GM18526 (cell line): ENCODE results near the gene GLTP.

ENCODE experiments used
- POLR2A ChIP-seq: IDR thresholded peaks from 3 replicates; pipeline ENCODE4 v1.6.1; 2011; ENCODE audit not compliant: insufficient read length; ENCODE audit errors: extremely low read depth

GLTP gene

DNA sequence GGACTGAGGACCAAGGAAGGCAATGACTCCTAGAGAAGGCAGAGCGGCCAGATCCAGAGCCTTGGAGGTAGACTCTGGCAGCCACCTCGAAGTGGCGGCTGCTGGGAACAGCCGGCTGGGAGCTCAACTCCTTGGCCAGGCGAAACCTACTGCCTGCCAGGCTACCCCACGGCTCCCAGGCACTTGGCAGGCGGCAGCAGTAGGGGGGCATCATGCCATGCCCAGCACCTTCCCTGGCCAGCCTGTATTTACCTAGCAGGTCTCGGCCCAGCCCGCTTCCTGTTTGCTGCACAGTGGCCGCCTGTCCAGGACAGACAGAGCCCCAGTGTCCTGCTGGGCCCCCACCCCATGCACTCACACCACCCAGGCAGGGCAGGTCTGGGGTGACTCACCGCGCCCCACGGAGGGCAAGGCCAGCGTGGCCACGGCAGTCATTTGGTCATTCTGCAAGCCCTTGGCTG is 57.4 kb downstream of the GLTP start:
- no peak for TF ChIP-seq POLR2A

DNA sequence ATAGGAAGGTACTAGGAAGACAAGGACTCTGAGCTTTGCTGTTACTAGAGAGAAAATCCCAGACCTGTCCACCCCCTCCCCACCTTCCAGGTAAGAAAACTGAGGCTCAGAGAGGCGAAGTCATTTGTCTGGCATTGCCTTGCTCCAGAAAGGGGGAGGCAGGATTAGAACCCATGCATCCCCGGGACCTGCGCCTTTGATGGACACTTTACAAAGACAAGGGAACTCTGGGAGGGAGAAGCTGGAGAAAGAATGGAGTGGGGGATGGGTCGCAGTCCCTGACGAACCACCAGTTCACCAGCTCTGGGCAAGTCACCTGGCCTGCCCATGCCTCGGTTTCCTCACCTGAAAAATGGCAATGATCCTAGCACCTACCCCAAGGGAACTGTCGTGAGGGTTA is 57.9 kb downstream of the GLTP start:
- no peak for TF ChIP-seq POLR2A

DNA sequence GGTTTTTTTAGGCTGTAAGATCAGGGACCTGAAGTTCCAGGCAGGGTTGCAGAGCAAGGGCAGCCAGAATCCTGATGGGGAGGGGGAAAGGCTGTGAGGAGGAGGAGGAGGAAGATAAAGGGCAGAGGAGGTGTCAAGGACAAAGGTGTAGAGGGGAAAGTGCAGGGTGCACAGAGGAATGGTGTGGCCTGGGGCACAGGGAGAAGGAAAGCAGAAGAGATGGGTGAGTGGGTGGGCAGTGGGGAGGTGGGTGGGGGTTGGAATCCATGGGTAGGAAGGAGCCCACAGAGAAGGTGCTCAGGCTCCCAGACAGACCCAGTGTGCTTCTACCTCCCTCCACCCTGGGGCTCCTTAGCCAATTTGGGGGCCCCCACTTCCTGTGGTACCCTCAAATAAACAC is 58.4 kb downstream of the GLTP start:
- no peak for TF ChIP-seq POLR2A

DNA sequence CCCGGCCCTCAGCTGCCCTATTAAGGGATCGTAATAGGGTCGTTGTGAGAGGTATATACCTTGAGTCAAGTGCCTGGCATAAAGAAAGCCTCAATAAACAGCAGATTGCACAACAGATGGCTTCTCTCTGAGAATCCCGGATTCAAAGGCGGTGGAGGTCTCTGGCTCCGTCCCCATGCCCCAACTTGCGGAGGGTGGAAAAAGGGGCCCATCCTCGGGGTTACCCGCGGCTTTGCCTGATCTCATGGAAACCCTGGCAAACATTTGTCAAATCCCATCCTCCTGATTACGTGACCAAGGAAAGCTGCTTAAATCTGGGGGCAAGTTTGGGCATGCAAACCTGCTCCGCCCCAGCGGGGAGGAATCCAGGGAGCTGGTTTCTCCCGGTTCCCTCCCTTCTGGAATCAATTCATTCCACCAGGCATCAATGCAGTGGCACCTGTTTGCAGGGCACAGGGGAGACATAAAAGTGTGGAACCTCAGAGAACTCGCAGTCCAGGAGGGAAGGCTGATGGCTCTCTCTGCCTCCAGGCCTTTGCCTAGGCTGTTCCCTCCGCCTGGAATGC is 59.4 kb downstream of the GLTP start:
- no peak for TF ChIP-seq POLR2A

DNA sequence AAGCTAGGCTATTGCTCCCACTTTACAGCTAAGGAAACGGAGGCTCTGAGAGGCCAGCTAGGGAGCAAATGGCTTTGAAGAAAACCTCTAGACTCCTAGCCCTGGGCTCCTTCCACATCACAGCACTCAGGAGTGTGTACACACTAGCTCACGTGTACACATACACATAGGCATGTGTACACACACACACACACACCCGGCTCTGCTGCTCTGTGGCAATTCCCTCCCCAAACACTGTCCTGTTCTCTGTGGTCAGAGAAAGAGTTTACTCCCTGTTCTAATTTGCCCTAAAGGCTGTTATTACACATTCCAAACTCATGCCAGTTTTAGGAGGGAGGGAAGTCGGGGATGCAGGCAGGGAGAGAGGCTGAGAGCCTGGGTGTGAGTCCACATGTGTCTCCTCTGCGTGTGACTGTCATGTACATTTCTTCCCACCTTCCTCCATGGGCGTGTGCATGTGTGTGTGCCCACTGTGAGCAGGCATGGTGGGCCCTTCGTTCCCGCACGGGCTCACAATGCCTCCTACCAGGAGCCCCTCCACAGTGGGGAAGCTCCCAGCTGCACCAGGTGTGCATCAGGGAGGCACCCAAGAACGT is 61.3 kb downstream of the GLTP start:
- no peak for TF ChIP-seq POLR2A

DNA sequence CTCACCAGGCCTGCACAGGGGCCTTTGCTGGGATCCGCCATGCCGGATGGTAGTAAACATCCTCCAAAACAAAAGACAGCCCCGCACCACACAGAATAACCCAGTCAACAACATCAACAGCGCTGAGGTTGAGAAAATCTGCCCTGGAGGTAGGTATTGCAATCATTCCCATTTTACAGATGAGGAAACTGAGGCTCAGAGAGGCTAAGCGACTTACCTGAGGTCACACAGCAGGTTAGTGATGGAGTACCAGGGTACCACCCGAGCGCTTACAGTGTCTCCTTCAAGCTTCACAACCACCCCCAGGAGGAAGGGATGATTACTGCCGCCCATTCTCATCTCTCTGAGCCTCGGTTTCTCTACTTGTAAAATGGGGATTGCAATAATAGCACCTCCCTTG is 62.1 kb downstream of the GLTP start:
- TF ChIP-seq POLR2A: no peak

DNA sequence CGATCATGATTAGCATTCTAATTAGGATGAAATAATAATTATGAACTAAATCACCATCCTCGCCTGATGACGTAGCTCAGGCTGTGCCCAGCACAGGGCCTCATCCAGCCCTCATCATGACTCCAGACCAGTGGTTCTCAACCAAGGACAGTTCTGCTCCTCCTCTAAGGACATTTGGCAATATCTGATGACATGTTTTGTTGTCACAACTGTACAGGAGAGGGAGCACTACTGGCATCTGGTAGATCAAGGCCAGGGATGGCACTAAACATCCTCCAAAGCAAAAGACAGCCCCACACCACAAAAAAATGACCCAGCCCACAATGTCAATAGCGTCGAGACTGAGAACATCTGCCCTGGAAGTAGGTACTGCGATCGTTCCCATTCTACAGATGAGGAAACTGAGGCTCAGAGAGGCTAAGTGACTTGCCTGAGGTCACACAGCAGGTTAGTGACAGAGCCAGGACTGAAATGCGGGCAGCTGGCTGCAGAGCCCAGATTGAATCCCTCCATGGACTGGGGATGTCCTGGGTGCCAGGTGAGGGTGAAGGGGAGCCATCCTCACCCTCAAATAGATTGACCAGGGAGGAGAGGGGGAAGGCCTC is 62.6 kb downstream of the GLTP start:
- no peak for TF ChIP-seq POLR2A

DNA sequence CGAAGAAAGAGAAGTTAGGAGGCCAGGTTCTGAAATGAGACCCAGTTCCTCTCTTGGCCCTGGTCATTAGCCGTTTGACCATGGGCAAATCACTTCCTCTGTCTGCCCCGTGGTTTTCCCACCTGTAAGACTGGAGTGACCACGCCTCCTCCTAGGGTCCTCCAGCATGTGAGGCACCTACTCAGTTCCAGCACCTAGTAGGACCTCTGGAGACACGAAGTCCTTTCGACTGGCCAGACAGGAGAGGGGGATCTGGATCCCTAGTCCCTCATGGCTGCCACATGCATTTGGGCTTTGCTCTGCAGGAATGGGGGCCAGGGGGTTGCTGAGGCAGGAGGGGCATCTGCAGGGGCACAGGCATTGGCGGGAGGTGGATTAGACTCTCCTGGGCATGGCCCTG is 63.5 kb downstream of the GLTP start:
- TF ChIP-seq POLR2A: no peak

DNA sequence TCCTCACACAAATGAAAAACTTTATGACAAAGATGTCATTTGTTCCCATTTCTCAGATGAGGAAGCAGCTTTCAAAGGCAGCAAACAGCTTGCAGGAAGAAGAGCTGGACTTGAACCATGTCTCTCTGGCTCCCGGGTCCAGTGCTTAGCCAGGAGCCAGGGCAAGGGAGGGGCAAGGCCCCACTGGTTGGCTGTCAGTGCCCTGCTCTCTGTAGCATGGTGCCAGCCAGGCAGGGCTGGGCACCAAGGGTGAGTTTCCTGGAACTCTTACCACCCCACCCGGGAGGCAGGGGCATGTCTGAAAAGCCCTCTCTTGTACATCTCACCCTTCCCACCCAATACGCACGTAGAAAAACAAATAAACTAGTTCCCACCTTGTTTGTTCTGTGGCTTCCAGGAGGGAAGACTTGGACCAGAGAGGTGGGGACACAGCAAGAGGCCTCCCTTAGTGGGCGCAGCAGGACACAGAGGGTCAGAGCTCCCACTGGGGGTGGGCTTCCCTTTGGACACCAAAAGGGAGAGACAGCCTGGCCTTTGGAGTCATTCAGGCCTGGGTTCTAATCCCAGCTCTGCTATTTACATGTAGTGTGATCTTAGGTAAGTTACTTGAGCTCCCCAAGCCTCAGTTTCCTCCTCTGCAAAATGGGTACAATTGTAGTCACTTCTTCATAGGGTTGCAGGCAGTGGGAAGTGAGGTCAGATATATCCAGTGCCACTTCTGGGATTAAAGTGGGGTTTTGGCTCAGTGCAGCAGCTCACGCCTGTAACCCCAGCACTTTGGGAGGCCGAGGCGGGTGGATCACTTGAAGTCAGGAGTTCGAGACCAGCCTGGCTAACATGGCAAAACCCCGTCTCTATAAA is 64.4 kb downstream of the GLTP start:
- TF ChIP-seq POLR2A: no peak

DNA sequence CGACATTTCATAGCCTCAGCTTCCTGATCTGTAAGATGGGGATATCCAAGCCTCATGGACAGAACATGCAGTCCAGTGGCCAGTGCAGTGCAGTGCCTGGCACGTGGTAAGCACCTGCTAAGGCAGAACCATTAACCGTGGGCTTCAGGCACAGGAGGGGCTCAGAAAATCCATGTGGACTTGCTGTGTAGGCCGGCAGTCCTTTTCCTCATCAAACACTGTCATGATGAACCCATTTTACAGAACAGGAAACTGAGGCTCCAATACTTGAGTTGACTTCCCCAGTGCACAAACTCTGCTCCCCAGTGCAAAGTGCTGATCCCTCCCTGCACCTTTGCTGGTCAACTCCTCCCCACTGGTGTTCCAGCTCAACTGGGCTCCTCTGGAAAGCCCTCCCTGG is 65.1 kb downstream of the GLTP start:
- no peak for TF ChIP-seq POLR2A

DNA sequence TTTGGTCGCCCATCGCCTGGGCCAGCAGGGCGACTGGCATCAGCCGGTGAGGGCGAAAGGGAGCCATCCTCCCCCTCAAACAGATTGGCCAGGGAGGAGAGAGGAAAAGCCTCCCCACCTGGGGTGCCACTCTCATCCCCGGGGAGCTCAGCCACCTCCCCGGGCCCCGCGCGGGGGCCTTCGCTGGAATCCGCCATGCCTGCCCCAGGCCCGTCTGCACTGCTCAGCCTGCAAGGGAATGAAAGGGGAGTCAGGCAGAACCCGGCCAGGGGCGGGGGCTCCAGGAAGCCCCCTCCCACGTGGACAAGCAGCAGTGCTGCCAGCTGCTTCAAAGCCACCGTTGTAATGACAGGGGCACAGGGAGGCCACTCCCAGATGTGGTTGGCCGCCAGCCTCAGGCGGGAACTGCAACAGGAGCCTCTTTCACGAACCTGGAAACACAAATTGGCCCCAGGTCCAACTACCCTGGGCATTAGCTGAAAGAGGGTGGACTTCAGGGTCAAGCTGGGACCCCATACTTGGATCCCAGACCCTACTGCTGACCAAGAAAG is 65.7 kb downstream of the GLTP start:
- no peak for TF ChIP-seq POLR2A

DNA sequence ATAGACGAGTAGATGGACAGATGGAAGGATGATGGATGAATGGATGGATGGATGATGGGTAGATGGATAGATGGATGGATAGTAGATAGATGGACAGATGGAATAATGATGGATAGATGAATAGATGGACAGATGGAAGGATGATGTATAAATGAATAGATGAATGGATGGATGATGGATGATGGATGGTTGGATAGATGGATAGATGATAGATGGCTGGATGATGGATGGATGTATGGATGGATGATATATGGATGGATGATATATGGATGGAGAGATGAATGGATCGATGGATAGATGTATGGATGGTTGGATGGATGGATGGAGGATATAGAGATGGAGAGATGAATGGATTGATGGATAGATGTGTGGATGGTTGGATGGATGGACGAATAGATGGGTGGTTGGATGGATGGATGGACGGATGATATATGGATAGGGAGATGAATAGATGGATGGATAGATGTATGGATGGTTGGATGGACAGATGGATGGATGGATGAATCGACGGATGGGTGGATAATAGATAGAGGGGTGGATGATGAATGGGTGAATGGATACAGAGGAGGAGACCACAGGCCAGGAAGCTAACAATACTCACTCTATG is 66.4 kb downstream of the GLTP start:
- TF ChIP-seq POLR2A: no peak

DNA sequence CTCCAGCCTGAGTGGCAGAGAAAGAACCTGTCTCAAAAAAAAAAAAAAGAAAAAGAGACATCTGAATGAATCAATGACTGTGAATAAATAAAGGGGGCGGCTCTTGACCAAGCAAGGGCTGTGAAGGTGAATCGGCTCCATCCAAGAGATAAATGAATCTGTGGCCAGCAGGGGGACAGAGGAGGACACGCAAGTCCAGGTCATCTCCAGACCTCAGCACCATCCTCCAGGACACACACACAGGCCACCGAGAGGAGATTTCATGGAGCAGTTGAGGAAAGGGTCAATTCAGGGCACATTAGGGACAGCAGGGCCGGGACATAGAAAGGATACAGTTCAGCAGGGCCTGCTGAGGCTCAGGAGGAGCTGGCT is 68.7 kb downstream of the GLTP start:
- no peak for TF ChIP-seq POLR2A

DNA sequence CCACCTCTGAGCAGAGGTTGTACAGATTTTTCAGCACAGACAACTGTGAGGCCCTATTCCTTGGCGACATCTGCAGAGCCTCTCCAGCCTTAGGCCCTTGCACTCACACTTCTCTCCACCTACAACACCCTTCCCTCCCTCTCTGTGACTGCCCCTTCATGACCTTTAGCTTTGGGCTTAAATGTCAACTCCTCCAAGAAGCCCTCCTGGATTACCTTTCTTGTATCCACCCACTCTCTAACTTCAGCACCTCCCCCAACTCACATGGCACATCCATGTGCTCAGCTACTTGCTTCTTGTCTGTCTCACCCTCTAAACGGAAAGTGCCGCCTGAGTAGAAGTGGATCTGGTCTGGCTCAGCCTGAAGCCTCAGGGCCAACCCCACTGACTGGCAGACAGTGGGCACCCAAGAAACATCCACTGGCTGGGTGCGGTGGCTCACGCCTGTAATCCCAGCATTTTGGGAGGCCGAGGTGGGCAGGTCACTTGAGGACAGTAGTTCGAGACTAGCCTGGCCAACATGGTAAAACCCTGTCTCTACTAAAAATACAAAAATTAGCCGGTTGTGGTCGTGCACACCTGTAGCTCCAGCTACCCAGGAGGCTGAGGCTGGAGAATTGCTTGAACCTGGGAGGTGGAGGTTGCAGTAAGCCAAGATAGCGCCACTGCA is 69.3 kb downstream of the GLTP start:
- no peak for TF ChIP-seq POLR2A

DNA sequence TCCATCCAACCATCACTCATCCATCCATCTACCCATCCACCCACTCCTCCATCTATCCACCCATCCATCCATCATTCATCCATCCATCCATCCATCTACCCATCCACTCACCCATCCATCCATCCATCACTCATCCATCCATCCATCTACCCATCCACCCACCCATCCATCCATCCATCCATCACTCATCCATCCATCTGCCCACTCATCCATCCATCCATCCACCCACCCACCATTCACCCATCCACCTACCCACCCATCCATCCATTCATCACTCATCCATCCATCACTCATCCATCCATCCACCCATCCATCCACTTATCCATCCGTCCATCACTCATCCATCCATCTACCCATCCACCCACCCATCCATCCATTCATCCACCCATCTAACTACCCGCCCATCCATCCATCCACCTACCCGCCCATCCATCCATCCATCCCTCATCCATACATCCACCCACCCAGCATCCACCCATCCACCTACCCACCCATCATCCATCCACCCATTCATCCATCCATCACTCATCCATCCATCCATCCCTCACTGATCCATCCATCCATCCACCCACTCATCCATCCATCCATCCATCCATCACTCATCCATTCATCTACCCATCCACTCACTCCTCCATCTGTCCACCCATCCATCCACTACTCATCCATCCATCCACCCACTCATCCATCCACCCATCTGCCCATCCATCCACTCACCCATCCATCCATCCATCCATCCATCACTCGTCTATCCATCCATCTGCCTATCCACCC is 71.3 kb downstream of the GLTP start:
- TF ChIP-seq POLR2A: no peak
